HepG2 (cell line): Measurements from ENCODE around the gene SEPHS2. TPM values are rescaled to one million over a fixed set of nuclear protein-coding genes. Genes with fewer than 3 reads are reported as not detected.

ENCODE experiments used
- AHDC1 ChIP-seq: sonication (generic); formaldehyde crosslinking; IDR thresholded peaks from 2 replicates; pipeline ENCODE4 v1.5.1; 2020; ENCODE audit warnings: mild to moderate bottlenecking, missing genetic modification reagents, borderline replicate concordance
- CHD4 ChIP-seq: fragments of 200-600 bp; sonication (generic); IDR thresholded peaks from 2 replicates; pipeline ENCODE4 v1.7.0; 2017; ENCODE audit warnings: mild to moderate bottlenecking, low read length, borderline replicate concordance
- ELF1 ChIP-seq: sonication (generic); formaldehyde crosslinking; IDR thresholded peaks from 2 replicates; pipeline ENCODE4 v1.4.0; 2020; ENCODE audit warnings: missing genetic modification reagents
- GABPB1 ChIP-seq: IDR thresholded peaks from 2 replicates; pipeline ENCODE4 v1.6.1; 2016; ENCODE audit warnings: mild to moderate bottlenecking, missing genetic modification reagents, moderate library complexity, missing compliant biosample characterization
- MEF2D ChIP-seq: sonication (generic); formaldehyde crosslinking; IDR thresholded peaks from 2 replicates; pipeline ENCODE4 v1.5.1; 2020; ENCODE audit warnings: mild to moderate bottlenecking, missing genetic modification reagents
- MIER3 ChIP-seq: IDR thresholded peaks from 2 replicates; pipeline ENCODE4 v1.6.1; 2016; ENCODE audit warnings: missing compliant biosample characterization, borderline replicate concordance
- MXD4 ChIP-seq: IDR thresholded peaks from 2 replicates; pipeline ENCODE4 v1.6.1; 2016; ENCODE audit warnings: mild to moderate bottlenecking, missing biosample characterization, missing genetic modification reagents
- PRDM15 ChIP-seq: sonication (generic); formaldehyde crosslinking; IDR thresholded peaks from 2 replicates; pipeline ENCODE4 v1.4.0; 2020; ENCODE audit warnings: missing genetic modification reagents
- THAP9 ChIP-seq: sonication (generic); formaldehyde crosslinking; IDR thresholded peaks from 2 replicates; pipeline ENCODE4; 2020; ENCODE audit warnings: missing genetic modification reagents, mild to moderate bottlenecking, borderline replicate concordance
- YY1 ChIP-seq: IDR thresholded peaks from 2 replicates; pipeline ENCODE4 v1.6.1; 2011; ENCODE audit warnings: low read length, low read depth, moderate library complexity, mild to moderate bottlenecking; ENCODE audit not compliant: insufficient read depth, insufficient replicate concordance
- ZKSCAN5 ChIP-seq: sonication (generic); formaldehyde crosslinking; IDR thresholded peaks from 2 replicates; pipeline ENCODE4 v1.5.1; 2020; ENCODE audit warnings: mild to moderate bottlenecking, missing genetic modification reagents
- ZMAT5 ChIP-seq: sonication (generic); formaldehyde crosslinking; IDR thresholded peaks from 2 replicates; pipeline ENCODE4 v1.5.0; 2020; ENCODE audit warnings: mild to moderate bottlenecking, low read depth, missing genetic modification reagents, borderline replicate concordance
- ZNF224 ChIP-seq: sonication (generic); formaldehyde crosslinking; IDR thresholded peaks from 2 replicates; pipeline ENCODE4 v1.5.0; 2020; ENCODE audit warnings: mild to moderate bottlenecking, missing genetic modification reagents
- ZNF639 ChIP-seq: conservative IDR thresholded peaks from 2 replicates; pipeline ENCODE4 v1.6.1; 2018; ENCODE audit warnings: missing genetic modification reagents
- polyA plus RNA-seq, 8 experiments: library from polyadenylated mRNA; depleted of rRNA in 3 of 8; stranded (reverse) in 7 of 8; unstranded in 1 of 8; fragments of >200 nt; fragmentation: Illumina TruSeq in 4 of 8; extraction: Trizol in 4 of 8; gene quantifications; 2 replicates each; pipeline versions ENCODE4 v1.2.1 to v1.2.3, GENCODE V29; 2011 to 2016; ENCODE audit warnings: low read depth in 4 of 8, missing spikeins in 1 of 8, mixed read lengths in 1 of 8; ENCODE audit not compliant: insufficient read depth in 1 of 8
- total RNA-seq, 5 experiments: library from RNA; depleted of rRNA; stranded (reverse); fragments of >200 nt; fragmentation: Illumina TruSeq; extraction: Trizol; gene quantifications; 2 replicates each; pipeline ENCODE4 v1.2.3, GENCODE V29; 2016; ENCODE audit warnings: low read depth in 1 of 5

Gene SEPHS2
- total and polyA plus RNA-seq, 2 of the 13 experiments (the other 11 are each of a cell fraction or from before 2014, with no cell fraction given) = 20.7 to 127 TPM

- TF ChIP-seq ZMAT5 = no peak
- peak; percentile 69; the same call in 1 of the 2 replicates for TF ChIP-seq ZKSCAN5 (CRISPR knock-in tag)
- peak; percentile 60 for TF ChIP-seq ZNF639
- peak; percentile 24; the same call in 1 of the 2 replicates for TF ChIP-seq ELF1
- TF ChIP-seq MEF2D (CRISPR knock-in tag) = peak; percentile 91
- TF ChIP-seq CHD4 = peak; percentile 99
- no peak for TF ChIP-seq YY1
- TF ChIP-seq GABPB1 = no peak
- peak; percentile 40; the same call in 1 of the 2 replicates for TF ChIP-seq THAP9 (CRISPR knock-in tag)
- TF ChIP-seq MIER3 = peak; percentile 85; the same call in 1 of the 2 replicates
- peak; percentile 82; the same call in 1 of the 2 replicates for TF ChIP-seq AHDC1 (CRISPR knock-in tag)
- no peak for TF ChIP-seq ZNF224 (CRISPR knock-in tag)
- TF ChIP-seq MXD4 (CRISPR knock-in tag) = peak; percentile 66
- no peak for TF ChIP-seq PRDM15 (CRISPR knock-in tag)
These were observed 43.8 kb downstream of the SEPHS2 start (continued) for GRCh38 chr16:30401768-30402425.
